Caco-2 (cell line): ENCODE results near the gene TIMD4. TPM values are rescaled to one million over a fixed set of nuclear protein-coding genes. Genes with fewer than 3 reads are reported as not detected.

ENCODE experiments used
- BruUV-seq: library from RNA; stranded (reverse); fragments of 400-500 nt; replicated peaks from 2 replicates; lab custom pipeline; 2021; lab: Mats Ljungman, UMichigan
- CTCF ChIA-PET: fragments of 300-600 bp; sonication (Branson Sonifier 250); formaldehyde crosslinking; loops from one replicate; lab custom pipeline; 2022; ENCODE audit warnings: antibody characterized with exemption; lab: Charles Lee
- POLR2A ChIA-PET: fragments of 300-600 bp; sonication (Branson Sonifier 250); formaldehyde crosslinking; loops from one replicate; lab custom pipeline; 2022; ENCODE audit warnings: antibody characterized with exemption; lab: Charles Lee
- DNase-seq, 2 experiments: peaks; one replicate each; pipeline versions ENCODE4 v3.0.0 to v3.0.0-alpha.2; 2020 to 2022
- H3K27me3 ChIP-seq: replicated peaks from 2 replicates; pipeline ENCODE4 v1.6.0; 2011; ENCODE audit warnings: low read length; ENCODE audit not compliant: control insufficient read depth, insufficient read depth
- H3K36me3 ChIP-seq: 2 replicates; pipeline ENCODE4 v1.5.1; 2011; ENCODE audit warnings: low read length; ENCODE audit not compliant: control insufficient read depth, insufficient read depth
- H3K4me1 ChIP-seq: fragments of 250-450 bp; sonication (Bioruptor Pico); 2 replicates; pipeline ENCODE4 v1.5.1; 2020; ENCODE audit warnings: mild to moderate bottlenecking
- H3K4me3 ChIP-seq: 2 replicates; pipeline ENCODE4 v1.5.1; 2011; ENCODE audit warnings: low read depth, mild to moderate bottlenecking, control low read depth, low read length
- H3K9me3 ChIP-seq: fragments of 250-450 bp; sonication (Bioruptor Pico); 2 replicates; pipeline ENCODE4 v1.5.1; 2020; ENCODE audit warnings: mild to moderate bottlenecking, moderate library complexity
- H3K27ac Mint-ChIP-seq: one replicate; pipeline ENCODE4 v1.8.0; 2022; ENCODE audit warnings: mixed read lengths; ENCODE audit not compliant: unreplicated experiment
- H3K27me3 Mint-ChIP-seq: one replicate; pipeline ENCODE4 v1.8.0; 2022; ENCODE audit warnings: mixed read lengths; ENCODE audit not compliant: insufficient read depth, unreplicated experiment
- H3K36me3 Mint-ChIP-seq: one replicate; pipeline ENCODE4 v1.8.0; 2022; ENCODE audit warnings: mild to moderate bottlenecking, mixed read lengths; ENCODE audit not compliant: insufficient read depth, unreplicated experiment
- H3K4me1 Mint-ChIP-seq: one replicate; pipeline ENCODE4 v1.8.0; 2022; ENCODE audit warnings: low read depth, mixed read lengths; ENCODE audit not compliant: unreplicated experiment
- H3K4me3 Mint-ChIP-seq: one replicate; pipeline ENCODE4 v1.8.0; 2022; ENCODE audit warnings: mild to moderate bottlenecking, moderate library complexity, mixed read lengths; ENCODE audit not compliant: unreplicated experiment
- H3K9me3 Mint-ChIP-seq: one replicate; pipeline ENCODE4 v1.8.0; 2022; ENCODE audit warnings: mixed read lengths; ENCODE audit not compliant: unreplicated experiment
- CTCF ChIP-seq, 2 experiments: fragments of 200-600 bp in 1 of 2; IDR thresholded peaks; 1 replicate in 1 of 2; 2 replicates in 1 of 2; pipeline versions ENCODE4 v1.5.1 to v1.8.0; 2011 to 2022; ENCODE audit warnings: antibody characterized with exemption in 1 of 2, control low read depth in 1 of 2, inconsistent platforms in 1 of 2, low read depth in 1 of 2, low read length in 1 of 2, mild to moderate bottlenecking in 1 of 2, moderate library complexity in 1 of 2; ENCODE audit not compliant: insufficient read depth in 1 of 2, severe bottlenecking in 1 of 2, unreplicated experiment in 1 of 2
- intact Hi-C: fragments of 100-400 bp; cut with micrococcal nuclease; formaldehyde crosslinking; loops from one replicate; pipeline ENCODE4 v1.10.0; 2022; ENCODE audit not compliant: unreplicated experiment
- total RNA-seq: library from RNA; stranded (reverse); gene quantifications from 2 replicates; pipeline ENCODE4 v1.2.3, GENCODE V29; 2022

TIMD4 gene
- total RNA-seq, 1 experiment from 2014 or later: 1.7 TPM

GRCh38 chr5:156920861-156921431 is 42.1 kb downstream of the TIMD4 start:
- no peaks in the 10 kb centered on the region for H3K4me1 ChIP-seq
- no peaks in the 10 kb centered on the region for H3K9me3 ChIP-seq
- no peaks in the 10 kb centered on the region for H3K27me3 ChIP-seq
- H3K27ac Mint-ChIP-seq: no peak overlapping the region
- H3K4me1 Mint-ChIP-seq: peaks cover 9% of the 10 kb centered on the region
- no peak for DNase-seq
- H3K4me3 ChIP-seq: no peak overlapping the region
- H3K36me3 Mint-ChIP-seq: peaks cover 6% of the 10 kb centered on the region
- no peak for TF ChIP-seq CTCF (IDR thresholded peaks at IDR 0.05; ENCODE audit: insufficient read depth in 1 of 2, low read depth in 1 of 2, low read length in 1 of 2, severe bottlenecking in 1 of 2, unreplicated experiment in 1 of 2)
- H3K9me3 Mint-ChIP-seq: no peaks in the 10 kb centered on the region
- no TSS peak for BruUV-seq
- ChIA-PET CTCF (no interaction called here), POLR2A (no interaction called here)
- intact Hi-C loops: no loop called here
- H3K27me3 Mint-ChIP-seq: no peaks in the 10 kb centered on the region
- H3K36me3 ChIP-seq: no peaks in the 10 kb centered on the region
- H3K4me3 Mint-ChIP-seq: no peak overlapping the region

- no peaks in the 10 kb centered on the region for H3K36me3 ChIP-seq
- Mint-ChIP-seq H3K4me3 (no peak overlapping the region), H3K9me3 (no peaks in the 10 kb centered on the region), H3K27ac (no peak overlapping the region), H3K36me3 (peaks cover 6% of the 10 kb centered on the region), H3K27me3 (no peaks in the 10 kb centered on the region), H3K4me1 (peaks cover 9% of the 10 kb centered on the region)
- H3K9me3 ChIP-seq: no peaks in the 10 kb centered on the region
- intact Hi-C loops: no loop called here
- BruUV-seq: no TSS peak
- no peaks in the 10 kb centered on the region for H3K4me1 ChIP-seq
- CTCF ChIA-PET: no interaction called here
- TF ChIP-seq CTCF (IDR thresholded peaks at IDR 0.05; ENCODE audit: insufficient read depth in 1 of 2, low read depth in 1 of 2, low read length in 1 of 2, severe bottlenecking in 1 of 2, unreplicated experiment in 1 of 2): no peak
- no peak overlapping the region for H3K4me3 ChIP-seq
- DNase-seq: no peak
- no peaks in the 10 kb centered on the region for H3K27me3 ChIP-seq
- POLR2A ChIA-PET: no interaction called here
These were observed 42.8 kb downstream of the TIMD4 start for GRCh38 chr5:156920042-156920860.

GRCh38 chr5:156918311-156918845 is 44.6 kb downstream of the TIMD4 start:
- DNase-seq: no peak
- Mint-ChIP-seq H3K36me3 (peaks cover 7% of the 10 kb centered on the region), H3K4me1 (no peaks in the 10 kb centered on the region), H3K9me3 (no peaks in the 10 kb centered on the region), H3K27ac (no peak overlapping the region), H3K4me3 (no peak overlapping the region), H3K27me3 (no peaks in the 10 kb centered on the region)
- H3K27me3 ChIP-seq: no peaks in the 10 kb centered on the region
- TF ChIP-seq CTCF (IDR thresholded peaks at IDR 0.05; ENCODE audit: insufficient read depth in 1 of 2, low read depth in 1 of 2, low read length in 1 of 2, severe bottlenecking in 1 of 2, unreplicated experiment in 1 of 2): no peak
- BruUV-seq: no TSS peak
- ChIA-PET CTCF (no interaction called here), POLR2A (no interaction called here)
- intact Hi-C loops: no loop called here
- no peaks in the 10 kb centered on the region for H3K4me1 ChIP-seq
- H3K4me3 ChIP-seq: no peak overlapping the region
- no peaks in the 10 kb centered on the region for H3K36me3 ChIP-seq
- no peaks in the 10 kb centered on the region for H3K9me3 ChIP-seq
